Activated CD4-positive, CD25-positive, alpha-beta regulatory T cell (primary cell): ENCODE measurements around the gene SNX18.
"Not testable (repeated sequence)": the region's sequence is repeated elsewhere in the genome, so short reads cannot be mapped to it uniquely, and the experiment has no call there.

Experiments
- DNase-seq, 4 experiments: peaks; one replicate each; lab custom pipeline; 2025; lab: John Stamatoyannopoulos, UW

SNX18 gene

DNA sequence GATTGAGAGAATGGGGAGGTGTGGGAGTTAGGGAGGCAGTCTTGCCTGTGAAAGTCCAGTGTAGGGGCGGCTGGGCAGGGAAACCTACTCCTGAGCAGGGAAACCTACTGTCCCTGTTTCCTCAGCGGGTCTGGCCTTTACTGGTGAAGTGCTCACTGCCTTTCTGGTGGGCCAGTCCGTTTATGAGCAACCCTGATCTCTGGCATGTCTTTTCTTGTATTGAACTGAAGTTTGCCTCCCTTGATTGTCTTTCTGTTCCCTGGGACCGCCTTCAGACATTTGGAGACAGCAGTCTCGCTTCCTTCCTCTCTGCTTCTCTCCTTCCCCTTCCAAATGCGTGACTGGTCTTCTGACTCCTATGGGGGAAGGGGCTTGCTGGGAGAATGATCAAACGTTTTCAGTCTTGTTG lies 2.9 kb downstream of the SNX18 start:
- no peak for DNase-seq

DNA sequence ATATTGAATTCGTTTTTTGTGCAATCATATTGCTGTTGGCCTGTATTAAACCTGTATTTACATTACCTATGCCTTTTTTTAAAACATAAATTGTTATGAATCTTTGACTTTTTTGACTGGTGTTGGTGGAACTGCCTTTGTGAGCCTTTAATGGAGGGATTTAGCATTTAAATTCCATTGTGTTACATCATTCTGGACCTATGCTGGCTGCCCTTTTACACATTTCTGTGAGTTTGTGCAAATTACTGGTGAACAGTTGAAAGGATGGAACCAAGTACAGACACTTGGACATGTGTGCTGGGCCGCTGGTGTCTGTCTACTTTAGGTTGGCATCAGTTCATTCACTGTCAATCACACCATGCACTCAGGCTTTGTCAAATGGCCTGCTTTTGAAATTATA lies 3.4 kb downstream of the SNX18 start:
- no peak for DNase-seq

DNA sequence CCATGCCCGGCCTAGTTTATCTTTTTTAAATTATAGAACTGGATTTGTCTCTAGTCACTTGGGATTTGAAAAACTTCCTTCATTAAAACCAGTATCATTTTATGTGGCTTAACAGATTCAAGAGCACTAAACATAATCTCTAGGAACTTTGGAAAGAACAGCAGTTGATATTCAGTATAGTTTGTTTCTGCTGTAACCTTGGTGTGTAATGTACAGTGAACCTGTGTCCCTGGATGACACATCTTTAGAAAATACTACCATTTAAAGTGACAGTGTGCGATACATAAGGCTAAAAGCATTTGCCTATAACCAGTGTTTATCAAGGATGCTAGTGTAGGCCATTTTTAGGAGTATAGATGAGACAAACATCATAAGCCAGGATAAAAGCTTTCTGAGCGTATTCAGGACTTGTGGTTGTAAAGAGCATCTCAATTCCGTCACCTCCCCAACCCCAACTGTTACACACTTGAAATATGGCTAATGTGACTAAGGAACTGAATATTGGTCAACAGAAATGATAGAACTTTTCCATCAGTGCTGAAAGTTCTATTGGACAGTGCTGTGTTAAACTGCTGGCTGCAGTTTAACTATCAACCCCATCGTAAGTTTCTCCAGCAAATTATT lies 4.4 kb downstream of the SNX18 start:
- DNase-seq = no peak

DNA sequence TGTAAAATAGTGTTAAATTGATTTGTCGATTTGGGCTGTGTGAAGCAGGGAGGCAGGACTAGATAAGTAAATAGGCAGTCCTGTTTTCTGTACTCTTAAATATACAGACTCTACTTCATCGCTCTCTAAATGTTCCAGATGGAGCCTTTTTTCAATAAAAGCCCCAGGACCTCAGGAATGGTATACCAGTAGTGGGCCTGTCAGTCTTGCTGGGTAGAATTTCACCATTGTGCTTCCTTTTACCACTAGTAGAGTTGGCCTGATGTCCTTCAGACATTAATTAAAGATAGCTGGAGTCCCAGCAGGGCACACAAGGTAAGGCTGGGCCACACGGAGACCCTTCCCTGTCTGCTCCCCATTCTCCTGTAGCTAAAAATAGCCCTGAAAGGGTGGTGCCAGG lies 6.0 kb downstream of the SNX18 start:
- no peak for DNase-seq

DNA sequence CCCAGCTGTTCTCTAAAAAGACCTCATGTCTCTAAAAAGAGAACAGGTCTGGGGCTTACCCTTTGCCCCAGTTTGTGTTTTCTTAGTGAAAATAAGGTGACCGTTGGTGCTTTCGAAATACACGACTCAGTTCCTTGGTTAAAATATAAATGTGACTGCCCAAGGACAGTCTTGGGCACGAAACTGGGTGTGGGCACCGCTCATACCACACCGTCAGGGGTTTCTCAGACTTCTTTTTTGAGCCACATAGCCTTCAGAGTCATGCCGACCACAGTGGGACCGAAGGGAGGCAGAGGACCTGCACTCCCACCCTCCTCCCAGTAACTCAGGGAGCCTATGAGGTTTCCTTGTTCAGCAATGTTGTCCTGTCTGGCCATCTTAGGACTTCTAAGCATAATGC lies 6.5 kb downstream of the SNX18 start:
- DNase-seq = no peak

DNA sequence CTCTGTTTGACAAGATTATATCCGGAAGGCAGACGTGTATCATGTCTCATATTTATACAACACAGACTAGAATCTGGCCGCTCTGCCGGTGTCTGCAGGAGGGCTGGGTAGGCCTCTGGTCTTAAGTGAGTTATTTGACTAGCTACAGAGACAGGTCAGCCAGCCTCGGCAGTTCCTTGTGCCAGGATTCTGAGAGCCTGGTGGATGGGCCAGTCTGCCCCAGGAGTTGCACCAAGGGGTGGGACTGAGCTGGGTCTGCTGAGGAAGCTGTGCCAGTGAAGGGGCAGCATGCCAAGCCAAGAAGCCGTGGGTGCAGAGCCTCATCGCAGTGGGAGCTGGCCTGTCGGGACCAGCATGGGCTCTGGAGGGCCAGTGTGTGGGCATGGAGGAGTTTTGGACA lies 7.1 kb downstream of the SNX18 start:
- DNase-seq = no peak

DNA sequence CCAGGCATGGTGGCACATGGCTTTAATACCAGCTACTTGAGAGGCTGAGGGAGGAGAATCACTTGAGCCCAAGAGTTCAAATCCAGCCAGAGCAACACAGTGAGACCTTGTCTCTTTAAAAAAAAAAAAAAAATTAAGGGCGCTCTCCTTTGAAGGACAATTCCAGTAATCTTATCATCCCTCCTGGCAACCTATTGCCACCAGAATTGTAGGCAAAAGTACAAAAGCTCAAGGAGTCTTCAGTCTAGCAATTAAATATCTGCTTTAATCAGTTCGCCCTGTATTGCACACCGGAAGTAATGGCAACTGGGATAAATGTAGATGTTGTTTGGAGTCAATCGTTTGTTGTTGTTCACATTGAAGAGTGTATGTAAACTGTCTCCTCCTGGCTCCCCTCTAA lies 7.7 kb downstream of the SNX18 start:
- no peak for DNase-seq

DNA sequence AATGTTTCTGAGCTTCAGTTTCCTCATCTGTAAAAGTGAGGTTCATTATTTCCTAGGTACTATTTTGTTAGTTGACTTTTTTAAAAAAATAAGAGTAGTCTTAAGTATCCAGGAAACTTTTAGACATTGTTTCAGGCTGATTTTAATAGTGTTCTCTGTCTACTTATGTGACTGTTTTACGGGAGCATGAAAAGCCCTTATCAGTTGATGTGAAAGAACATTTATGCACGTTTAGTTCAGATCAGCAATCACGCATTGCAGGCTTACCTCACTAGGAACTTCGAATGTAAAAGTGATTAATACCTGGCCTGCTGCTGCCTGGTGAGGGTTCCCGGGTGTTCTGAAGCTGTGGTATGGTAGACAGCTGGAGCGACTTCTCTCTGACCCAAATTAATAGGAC lies 8.1 kb downstream of the SNX18 start:
- no peak for DNase-seq

DNA sequence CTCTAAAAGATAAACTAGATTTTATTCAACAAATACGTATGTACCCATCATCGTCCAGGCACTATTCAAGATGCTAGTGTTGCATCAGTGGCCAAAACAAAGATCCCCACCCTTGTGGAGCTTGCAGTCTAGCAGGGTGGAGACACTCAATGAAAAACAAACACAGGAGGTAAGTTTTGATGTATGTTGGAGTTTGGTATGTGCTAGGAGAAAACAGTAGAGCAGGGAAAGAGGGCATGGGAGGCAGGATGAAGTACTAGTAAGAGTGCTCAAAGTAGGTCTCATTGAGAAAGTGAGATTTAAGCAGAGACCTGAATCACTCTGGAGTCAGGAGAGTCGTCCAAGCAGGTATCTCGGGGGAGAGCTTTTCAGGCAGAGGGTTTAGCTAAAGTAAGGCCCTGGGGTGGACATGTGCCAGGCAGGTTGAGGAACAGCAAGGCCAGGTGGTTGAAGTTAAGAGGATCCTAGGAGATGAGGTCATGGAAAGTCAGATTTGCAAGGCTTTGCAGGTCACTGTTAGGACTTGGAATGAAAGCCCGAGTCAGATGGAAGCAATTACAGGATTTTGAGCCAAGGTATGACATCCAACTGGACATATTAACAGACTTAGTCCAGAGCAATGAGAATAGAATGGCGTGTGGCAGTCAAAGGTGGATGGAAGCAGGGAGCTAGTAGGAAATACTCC lies 9.2 kb downstream of the SNX18 start:
- no peak for DNase-seq

DNA sequence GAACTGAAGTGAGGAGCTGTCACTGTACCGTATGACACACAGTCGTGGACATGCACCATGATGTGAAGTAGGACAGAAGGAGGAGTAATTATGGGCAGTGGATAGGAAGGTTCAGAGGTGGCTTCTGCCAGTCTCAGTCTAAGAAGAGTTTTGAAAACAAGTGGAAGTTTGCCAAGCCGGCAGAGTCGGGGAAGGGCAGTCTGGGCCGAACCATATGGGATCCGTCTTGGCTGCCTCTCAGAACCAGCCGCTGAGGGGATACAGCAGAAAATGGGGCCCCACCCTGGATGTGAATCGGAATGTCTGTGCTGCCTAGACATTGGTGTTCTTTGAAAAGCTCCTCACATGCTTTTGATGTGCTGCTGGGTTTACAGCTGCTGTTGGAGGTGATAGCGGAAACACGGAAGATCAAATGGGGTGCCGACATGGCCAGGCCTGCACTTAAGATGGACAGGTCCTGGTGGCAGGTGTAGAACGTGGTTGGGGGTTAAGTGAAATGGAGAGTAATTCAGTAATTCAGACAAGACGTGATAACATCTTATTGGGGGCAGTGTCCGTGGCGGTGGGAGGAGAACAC lies 11.2 kb downstream of the SNX18 start:
- no peak for DNase-seq

DNA sequence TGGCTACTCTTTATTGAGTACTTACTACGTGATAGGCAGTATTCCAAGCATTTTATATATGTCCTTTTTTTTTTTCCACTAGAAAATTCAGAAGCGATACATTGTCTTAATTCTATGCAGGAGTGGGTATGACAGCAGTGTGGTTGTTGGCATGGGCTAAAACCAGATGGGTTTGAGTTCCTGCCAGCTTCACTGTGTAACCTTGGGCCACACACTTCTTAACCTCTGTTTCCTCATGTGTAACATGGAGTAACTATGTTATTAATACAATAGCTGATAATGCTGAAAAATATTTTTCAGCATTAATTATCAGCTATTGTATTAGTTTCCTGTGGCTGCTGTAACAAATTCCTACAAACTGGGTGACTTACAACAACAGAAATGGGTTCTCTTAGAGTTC lies 12.0 kb downstream of the SNX18 start:
- DNase-seq = no peak

DNA sequence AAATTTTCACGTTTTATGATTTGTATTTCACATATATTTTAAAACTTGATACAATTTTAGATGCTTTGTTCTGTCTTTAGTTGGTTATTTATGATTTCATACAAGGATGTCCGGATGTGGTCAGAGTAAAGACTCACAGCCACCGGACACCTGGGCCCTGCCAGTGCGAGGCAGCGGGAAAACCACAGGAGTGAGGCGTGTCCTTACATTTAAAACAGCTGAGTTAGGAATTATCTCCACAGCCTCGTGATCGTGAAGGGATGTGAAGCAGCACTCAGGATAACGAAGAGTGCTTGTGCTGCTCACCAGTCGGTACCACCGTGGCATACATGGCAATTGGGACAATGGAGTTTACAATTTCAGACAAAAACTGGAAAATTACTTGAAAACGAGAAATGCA lies 14.0 kb downstream of the SNX18 start:
- DNase-seq = no peak

DNA sequence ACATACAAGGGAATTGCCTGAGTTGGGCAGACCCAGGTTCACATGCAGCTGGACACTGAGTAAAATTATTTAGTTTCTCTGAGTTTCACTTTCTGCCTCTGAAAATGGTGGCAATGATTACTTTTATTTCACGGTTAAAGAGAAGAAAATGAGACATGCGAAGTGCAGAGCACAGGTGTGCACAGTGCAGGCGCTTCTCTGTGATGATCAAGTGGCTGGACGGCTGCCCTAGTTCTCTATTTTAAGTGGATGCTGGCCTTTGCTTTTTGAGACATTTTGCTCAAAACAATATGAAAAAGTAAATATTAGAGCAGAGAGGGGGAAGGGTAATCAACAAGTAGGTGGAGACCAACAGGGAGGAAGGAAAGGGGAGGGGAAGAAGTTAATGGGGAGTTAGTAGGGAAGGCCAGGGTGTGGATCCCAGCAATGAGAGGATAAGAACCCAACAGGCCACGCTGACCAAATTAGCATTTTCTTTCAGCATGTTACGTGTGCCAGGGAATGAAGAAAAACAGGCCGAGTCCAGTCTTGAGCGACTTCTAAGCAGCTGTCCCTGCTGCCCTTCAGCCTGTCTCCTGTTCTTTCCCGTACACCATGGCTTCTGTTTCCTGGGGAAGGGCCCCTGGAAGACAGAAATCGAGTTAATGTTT lies 16.1 kb downstream of the SNX18 start:
- no peak for DNase-seq

DNA sequence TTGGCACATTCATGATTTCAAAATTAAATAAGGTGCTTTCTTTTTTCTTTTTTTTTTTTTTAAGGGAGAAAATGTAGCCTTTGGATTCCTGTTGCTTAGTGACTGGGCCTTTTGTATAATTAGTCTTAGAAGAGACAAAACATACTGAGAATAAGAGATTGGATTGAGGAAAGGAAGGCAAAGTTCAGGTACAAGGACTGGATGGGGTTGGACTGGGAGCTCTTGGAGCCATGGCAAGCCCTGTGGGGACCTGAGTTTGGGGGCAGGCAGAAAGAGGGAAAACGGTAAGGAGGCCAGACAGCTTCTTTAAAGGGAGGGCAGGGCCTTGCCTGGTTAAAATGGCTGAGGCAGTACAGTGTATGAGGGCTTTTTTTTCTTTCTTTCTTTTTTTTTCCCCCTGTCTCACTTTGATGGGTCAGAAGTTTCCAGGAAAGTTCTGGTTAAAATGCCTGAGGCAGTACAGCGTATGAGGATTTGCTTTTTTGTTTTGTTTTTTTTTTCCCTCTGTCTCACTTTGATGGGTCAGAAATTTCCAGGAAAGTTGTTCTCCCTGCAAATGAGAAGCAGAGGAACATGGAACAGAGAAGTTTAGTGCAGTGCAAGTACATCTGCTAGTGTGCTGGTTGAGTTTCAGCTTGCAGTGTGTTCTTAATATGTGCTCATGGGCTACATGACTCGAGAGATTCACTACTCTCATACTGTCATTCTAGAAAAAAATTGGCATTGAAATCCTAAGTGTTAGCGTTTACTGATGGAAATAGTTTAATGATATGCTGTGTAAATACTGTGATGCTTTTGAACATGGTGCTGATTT lies 16.8 kb downstream of the SNX18 start:
- DNase-seq = no peak

DNA sequence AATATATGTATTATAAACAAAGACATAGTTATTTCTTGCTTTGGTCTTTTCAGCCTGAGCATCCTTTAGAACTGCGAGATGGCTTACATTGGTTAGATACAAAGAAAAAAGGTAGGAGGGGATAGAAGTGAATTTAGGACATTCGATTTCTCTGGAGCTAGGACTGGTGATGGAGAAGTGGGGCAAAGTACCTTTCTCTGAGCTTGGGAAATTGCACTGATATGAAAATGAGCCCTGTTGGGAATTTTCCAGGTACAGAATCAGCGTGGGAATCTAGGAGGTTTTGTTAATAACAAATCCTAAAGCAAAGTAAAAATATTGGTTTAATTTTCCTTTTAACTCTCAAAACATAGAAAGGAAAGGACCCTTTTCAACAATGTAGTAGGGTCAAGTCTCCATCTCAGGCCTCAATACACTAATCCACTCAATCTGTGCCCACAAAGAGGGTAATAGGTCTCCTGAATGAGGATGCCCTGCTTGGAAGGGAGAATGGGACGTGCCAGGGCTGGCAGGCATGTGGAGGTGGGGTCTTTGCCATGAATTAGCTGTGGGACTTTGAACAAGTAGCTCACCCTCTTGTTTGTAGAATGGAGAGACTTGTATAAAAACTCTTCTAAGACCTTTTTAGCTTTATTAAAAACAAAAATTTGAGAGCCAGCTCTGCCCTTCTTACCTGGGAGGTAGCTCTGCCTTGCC lies 17.7 kb downstream of the SNX18 start:
- no peak for DNase-seq

DNA sequence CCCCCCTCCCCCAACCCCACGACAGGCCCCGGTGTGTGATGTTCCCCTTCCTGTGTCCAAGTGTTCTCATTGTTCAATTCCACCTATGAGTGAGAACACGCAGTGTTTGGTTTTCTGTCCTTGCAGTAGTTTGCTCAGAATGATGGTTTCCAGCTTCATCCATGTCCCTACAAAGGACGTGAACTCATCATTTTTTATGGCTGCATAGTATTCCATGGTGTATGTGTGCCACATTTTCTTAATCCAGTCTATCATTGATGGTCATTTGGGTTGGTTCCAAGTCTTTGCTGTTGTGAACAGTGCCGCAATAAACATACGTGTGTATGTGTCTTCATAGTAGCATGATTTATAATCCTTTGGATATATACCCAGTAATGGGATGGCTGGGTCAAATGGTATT lies 18.8 kb downstream of the SNX18 start:
- not testable (repeated sequence) for DNase-seq

DNA sequence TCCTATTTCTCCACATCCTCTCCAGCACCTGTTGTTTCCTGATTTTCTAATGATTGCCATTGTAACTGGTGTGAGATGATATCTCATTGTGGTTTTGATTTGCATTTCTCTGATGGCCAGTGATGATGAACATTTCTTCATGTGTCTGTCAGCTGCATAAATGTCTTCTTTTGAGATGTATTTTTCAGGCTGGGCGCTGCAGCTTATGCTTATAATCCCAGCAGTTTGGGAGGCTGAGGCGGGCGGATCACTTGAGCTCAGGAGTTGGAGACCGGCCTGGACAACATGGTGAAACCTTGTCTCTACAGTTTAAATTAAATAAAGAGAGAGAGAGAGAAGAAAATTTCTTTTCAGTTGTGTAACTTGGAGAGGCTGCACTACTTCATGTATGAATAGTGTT lies 19.3 kb downstream of the SNX18 start:
- not testable (repeated sequence) for DNase-seq

DNA sequence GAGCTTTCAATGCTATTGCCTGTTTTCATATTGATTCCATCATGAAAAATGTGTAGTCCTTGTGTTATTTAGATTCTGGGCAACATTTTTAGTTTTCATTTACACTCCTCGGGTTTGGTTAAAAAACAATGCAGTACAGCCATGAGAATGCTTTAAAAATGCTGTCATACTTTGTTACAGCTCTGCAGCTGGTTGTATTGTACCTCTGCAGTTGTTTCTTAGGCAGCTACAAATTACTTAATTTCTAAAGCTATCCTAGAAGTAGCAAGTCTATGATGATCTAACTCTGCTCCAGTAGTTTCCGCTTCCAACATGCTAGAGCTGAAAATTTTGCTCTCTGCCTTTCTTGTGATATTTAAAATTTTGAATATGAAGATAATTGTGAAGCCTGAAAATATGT lies 20.2 kb downstream of the SNX18 start:
- DNase-seq = no peak

DNA sequence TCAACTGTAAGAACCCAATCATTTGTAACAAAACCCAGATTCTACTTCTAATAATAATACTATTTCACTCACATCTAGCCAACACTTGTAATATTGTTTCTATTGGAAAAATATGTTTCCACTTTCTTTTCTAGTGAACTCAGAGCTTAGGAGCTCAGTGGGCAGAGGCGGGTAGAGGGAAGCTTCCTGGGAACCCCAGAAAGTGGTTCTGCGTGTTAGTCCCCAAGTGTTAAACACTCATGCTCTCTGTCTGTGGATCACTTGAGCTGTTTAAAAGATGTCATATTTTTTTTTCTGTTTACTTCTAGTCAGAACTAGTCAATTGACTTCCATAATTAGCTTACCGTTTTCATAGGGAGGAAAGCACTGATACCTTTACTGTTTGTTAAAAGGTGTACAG lies 20.6 kb downstream of the SNX18 start:
- DNase-seq = no peak

DNA sequence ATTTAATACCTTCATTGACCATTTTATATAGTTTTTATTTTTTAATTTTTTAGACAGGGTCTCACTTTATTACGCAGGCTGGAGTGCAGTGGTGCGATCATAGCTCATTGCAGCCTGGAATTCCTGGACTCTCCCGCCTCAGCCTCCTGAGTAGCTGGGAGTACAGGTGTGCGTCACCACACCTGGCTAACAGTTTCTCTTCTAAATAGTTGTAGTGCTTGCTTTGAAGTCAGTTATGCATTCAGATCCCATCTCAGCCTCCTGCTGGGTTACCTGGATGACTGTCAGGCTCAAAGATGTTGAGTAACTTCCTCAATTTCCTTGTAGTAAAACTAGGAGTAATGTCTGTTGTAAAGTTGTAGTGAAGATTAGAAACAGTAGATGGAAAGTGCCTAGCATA lies 21.4 kb downstream of the SNX18 start:
- DNase-seq = no peak

DNA sequence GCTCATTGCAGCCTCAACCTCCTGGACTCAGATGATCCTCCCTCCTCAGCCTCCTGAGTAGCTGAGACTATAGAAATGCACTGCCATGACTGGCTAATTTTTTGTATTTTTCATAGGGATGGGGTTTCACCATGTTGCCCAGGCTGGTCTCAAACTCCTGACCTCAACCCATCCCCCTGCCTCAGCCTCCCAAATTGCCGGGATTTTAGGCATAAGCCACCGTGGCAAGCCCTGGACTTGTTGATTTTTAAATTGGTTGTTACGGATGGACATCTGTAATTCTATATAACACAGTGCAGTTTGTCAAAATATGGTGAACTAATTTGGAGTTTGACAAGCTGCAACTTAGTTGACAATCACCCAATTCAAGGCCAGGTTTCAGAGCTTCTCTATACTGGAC lies 22.7 kb downstream of the SNX18 start:
- DNase-seq = no peak
